Ishikawa (cell line): ENCODE data around the gene CCDC6.

Source experiments
- EGR1 ChIP-seq: IDR thresholded peaks from 2 replicates; pipeline ENCODE4 v1.6.1; 2012
- EP300 ChIP-seq: IDR thresholded peaks from 2 replicates; pipeline ENCODE4 v1.6.1; 2012; ENCODE audit warnings: borderline replicate concordance
- FOXM1 ChIP-seq: IDR thresholded peaks from 2 replicates; pipeline ENCODE4 v1.6.1; 2012; ENCODE audit warnings: low read depth, borderline replicate concordance
- NFIC ChIP-seq: IDR thresholded peaks from 2 replicates; pipeline ENCODE4 v1.6.1; 2012
- USF1 ChIP-seq: IDR thresholded peaks from 2 replicates; pipeline ENCODE4 v1.6.1; 2012

DNA sequence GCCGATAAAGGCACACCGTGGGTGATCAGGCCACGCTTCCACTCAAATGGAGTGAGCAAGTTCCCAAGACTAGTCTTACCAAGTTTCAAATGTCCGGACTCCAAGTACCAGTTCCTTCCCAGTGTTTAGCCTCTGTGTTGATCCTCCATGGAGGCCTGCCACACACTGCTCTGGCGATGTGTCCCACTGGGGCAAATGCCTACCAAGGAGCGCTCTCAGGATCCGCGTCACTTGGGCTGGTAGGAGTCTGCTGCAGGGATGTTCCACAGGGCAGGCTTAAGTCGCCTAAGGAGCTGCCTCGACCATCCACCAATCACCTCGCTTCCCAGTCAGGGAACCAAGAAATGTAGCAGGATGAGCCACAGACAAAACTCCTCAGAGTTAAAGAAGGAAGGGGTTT is 135.7 kb downstream of the CCDC6 start:
- TF ChIP-seq EP300 (no peak), FOXM1 (no peak), USF1 (no peak), EGR1 (no peak), NFIC (no peak)
